ENCODE measurements around the gene MSI2. TPM values are rescaled to one million over a fixed set of nuclear protein-coding genes. Genes with fewer than 3 reads are reported as not detected.

Gene MSI2
- total RNA-seq, 1 donor from 2014 or later, result 181 TPM

DNA sequence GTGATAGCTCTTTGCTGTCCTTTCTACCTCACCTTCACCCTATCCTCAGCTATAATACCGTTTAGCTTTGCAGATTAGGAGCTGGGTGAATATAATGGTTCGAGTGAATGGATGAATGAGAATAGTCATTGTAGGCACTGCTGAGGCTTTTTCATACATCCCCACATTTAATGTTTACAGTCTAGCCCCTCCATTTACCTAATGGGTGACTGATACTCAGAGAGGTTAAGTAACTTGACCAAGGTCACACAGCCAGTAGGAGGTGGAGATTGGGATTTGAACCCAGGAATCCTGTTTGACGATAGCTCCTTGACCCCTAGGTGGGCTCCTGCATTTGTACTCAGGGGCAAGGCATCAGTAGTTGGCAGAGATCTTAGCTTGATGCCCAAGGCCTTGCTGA, 293.1 kb downstream of the MSI2 start:
- H3K9me3 Mint-ChIP-seq, result no peaks in the 10 kb centered on the region
- peaks cover 17% of the 10 kb centered on the region for H3K4me1 Mint-ChIP-seq (ENCODE audit: low read depth)
- no peak for DNase-seq (ENCODE audit: low spot score)
- no peaks in the 10 kb centered on the region for H3K36me3 Mint-ChIP-seq (ENCODE audit: low read depth)
- no peak overlapping the region for H3K4me3 Mint-ChIP-seq (ENCODE audit: low read depth)
- no peaks in the 10 kb centered on the region for H3K27me3 Mint-ChIP-seq (ENCODE audit: low read depth)
- no peak overlapping the region for H3K27ac Mint-ChIP-seq
- intact Hi-C loops (cut with micrococcal nuclease), result no loop called here

DNA sequence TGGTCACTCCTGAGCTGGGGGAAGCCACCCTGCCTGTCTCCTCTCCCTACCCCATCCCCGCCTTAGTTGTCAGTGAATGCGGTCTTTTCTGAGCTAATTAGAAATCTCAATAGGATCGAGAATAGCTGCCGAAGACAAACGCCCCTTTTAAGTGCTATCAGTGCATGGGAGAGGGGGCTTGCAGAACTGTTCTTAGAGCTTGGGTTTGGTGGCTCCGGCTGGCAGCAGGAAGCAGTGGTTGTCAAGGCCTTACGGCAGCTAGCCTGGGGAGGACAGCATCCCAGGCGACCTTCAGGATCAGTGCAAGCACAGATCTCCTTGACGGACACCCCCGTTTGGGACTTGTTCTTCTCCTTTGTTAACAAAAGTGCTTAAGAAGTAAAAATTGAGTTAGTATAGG, 293.7 kb downstream of the MSI2 start:
- Mint-ChIP-seq H3K27ac (no peak overlapping the region), H3K4me3 (ENCODE audit: low read depth) (no peak overlapping the region), H3K27me3 (ENCODE audit: low read depth) (no peaks in the 10 kb centered on the region), H3K36me3 (ENCODE audit: low read depth) (no peaks in the 10 kb centered on the region), H3K9me3 (no peaks in the 10 kb centered on the region), H3K4me1 (ENCODE audit: low read depth) (peaks cover 17% of the 10 kb centered on the region)
- DNase-seq (ENCODE audit: low spot score), result no peak
- intact Hi-C loops (cut with micrococcal nuclease), result no loop called here

DNA sequence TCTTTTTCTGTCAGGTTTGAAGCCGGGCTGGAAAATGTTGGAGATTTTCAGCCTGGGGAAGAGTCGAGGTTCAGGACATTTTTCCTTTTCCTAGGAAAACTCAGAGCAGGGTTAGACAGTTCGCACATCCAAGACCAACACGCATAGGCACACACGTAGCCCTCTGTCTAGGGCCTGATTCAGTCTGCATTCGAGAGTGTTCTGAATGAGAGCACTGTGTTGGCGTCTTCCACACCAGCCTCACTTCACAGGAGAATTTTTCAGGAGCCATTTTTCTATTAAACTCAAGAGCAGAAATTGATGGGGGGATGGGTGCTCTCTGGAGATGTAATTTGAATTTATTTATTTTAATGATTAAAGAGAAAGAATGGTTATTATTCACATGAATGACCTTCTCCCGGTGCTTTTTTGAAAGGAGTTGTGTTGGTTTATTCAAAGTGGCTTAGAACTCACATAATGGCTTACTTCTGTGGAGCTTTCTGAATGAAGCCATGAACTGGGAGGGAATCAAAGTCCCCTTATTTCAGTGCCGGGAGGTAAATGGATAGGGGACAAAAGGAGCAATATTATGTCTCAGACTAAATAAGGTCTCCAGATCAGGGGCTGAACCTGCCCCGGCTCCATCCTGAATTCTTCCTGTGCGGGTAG, 294.5 kb downstream of the MSI2 start:
- intact Hi-C loops (cut with micrococcal nuclease), result no loop called here
- Mint-ChIP-seq H3K27me3 (ENCODE audit: low read depth) (no peaks in the 10 kb centered on the region), H3K27ac (no peak overlapping the region), H3K4me1 (ENCODE audit: low read depth) (peaks cover 17% of the 10 kb centered on the region), H3K9me3 (no peaks in the 10 kb centered on the region), H3K4me3 (ENCODE audit: low read depth) (no peak overlapping the region), H3K36me3 (ENCODE audit: low read depth) (no peaks in the 10 kb centered on the region)
- DNase-seq (ENCODE audit: low spot score), result no peak

DNA sequence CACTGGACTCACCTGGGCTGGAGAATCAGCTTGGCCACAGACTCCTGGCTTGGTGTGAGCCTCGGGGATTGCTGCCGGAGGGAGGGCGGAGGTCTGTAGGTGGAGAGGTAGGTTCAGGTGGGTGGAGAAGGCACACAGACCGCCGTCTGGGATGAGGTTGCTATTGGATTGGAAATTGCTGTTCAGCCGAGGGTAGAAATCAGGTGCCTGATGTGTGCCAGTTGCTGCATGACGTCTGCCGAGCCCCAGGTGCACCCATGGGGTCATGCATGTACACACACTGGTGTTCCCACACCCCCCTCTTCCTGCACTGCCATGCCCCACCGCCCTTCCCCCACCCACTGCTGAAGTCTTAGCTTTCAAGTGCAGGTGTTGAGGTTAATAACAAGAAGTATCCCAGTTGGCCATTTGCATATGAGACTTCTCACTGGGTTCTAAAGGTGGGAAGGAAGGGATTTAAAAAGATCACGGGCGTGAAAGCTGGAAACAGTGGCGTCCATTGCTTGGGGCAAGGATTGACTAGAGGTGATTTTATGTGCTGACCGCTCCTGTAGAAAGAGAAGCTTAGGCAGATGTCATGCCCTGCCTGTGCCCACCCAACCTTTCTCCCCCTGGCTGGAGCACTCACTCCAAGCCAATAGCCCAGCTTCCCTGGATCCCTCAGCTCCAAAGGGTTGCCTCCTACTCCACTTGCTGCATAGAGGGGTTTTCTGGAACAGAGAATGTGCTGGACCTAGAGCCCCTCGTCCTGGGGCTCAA, 295.2 kb downstream of the MSI2 start:
- no peaks in the 10 kb centered on the region for H3K9me3 Mint-ChIP-seq
- intact Hi-C loops (cut with micrococcal nuclease), result no loop called here
- H3K36me3 Mint-ChIP-seq (ENCODE audit: low read depth), result no peaks in the 10 kb centered on the region
- no peak overlapping the region for H3K27ac Mint-ChIP-seq
- no peaks in the 10 kb centered on the region for H3K27me3 Mint-ChIP-seq (ENCODE audit: low read depth)
- H3K4me1 Mint-ChIP-seq (ENCODE audit: low read depth), result peaks cover 17% of the 10 kb centered on the region
- DNase-seq (ENCODE audit: low spot score), result no peak
- no peak overlapping the region for H3K4me3 Mint-ChIP-seq (ENCODE audit: low read depth)

DNA sequence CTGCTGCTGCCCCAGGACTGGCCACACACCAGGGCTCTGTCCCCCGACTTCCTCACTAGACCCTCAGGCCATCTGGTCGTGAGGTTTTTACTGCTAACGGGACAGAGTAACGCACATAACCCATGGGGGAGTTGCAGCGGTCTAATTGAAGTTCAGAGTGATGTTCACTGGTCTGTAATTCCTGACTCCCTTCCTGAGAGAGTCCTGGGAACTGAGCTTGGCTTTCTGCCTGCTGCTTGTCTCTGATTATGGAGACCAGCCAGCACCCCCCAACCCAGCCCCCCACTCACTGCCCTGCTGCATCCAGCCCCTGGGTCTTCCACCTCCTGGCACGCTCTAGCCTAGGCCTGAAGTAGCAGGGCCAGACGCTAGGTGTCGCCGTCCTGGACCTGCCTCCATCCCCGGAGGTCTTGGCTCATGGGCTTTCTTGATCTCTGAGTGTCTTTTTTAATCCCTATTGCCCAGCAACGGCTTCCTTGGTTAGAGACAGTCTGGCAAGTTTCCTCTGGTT, 295.8 kb downstream of the MSI2 start:
- intact Hi-C loops (cut with micrococcal nuclease), result no loop called here

DNA sequence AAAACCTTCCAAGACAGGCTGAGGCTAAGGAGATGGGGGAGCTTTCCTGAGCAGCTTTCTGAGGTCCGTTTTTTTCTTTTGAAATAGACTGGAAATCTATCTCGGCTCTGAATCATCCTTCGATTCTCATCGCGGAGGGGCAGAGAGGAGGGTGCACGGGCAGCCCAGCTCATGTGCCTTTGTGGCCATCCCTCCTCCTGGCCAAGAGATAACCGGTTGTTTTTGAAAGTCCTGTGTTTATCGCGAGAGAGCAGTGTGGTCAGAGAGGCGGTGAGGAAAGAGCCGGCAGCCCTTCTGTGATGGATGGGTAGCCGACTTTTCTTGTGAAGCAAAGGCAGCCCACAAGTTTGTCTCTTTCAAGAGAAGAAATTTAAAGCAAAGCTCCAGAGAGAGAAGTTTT, 297.2 kb downstream of the MSI2 start:
- DNase-seq (ENCODE audit: low spot score), result no peak
- Mint-ChIP-seq H3K4me3 (ENCODE audit: low read depth) (no peak overlapping the region), H3K9me3 (no peaks in the 10 kb centered on the region), H3K4me1 (ENCODE audit: low read depth) (no peaks in the 10 kb centered on the region), H3K36me3 (ENCODE audit: low read depth) (no peaks in the 10 kb centered on the region), H3K27me3 (ENCODE audit: low read depth) (no peaks in the 10 kb centered on the region), H3K27ac (no peak overlapping the region)
- intact Hi-C loops (cut with micrococcal nuclease), result no loop called here

More for the DNA sequence above, 295.8 kb downstream of the MSI2 start:
- H3K27me3 Mint-ChIP-seq (ENCODE audit: low read depth), result no peaks in the 10 kb centered on the region
- no peaks in the 10 kb centered on the region for H3K36me3 Mint-ChIP-seq (ENCODE audit: low read depth)
- no peak for DNase-seq (ENCODE audit: low spot score)
- no peaks in the 10 kb centered on the region for H3K9me3 Mint-ChIP-seq
- no peak overlapping the region for H3K4me3 Mint-ChIP-seq (ENCODE audit: low read depth)
- H3K27ac Mint-ChIP-seq, result no peak overlapping the region
- peaks cover 10% of the 10 kb centered on the region for H3K4me1 Mint-ChIP-seq (ENCODE audit: low read depth)

DNA sequence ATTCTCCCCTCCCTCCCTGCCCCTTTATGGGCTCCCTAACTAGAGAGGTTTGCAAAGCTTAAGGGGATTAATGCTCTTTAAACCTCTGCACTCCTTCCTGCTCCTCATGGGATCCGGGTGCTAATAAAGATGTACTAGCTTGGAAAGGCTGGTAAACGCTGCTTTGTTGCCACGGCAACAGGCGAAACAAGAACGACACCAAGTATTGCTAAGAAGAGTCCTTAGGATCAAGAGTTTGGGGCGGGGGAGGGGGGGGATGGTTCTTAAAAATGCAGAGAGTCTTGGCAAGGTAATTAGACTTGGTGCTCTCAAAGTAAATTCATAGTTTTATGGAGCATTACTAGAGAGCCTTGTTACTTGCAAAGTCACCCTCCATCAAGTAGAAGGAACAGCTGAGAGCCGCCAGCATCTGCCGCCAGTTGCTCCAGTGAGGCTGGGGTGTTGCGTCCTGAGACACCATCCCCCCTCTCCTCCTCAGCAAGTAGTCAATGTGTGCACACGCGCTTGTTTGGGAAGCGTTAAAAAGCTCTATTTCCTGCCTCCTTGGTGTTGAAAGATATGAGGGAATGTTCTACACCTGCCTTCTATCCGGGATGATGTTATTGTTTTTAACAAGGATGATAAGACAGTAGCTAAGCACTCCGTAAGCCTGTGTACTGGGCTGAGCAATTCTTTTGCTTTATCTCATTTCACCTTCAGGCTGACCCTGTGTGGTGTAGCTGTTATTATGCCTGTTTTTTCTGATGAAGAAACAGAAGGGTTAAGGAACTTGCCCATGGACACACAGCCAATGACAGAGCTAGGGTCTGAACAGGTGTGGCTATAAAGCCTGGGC, 297.9 kb downstream of the MSI2 start:
- no peaks in the 10 kb centered on the region for H3K36me3 Mint-ChIP-seq (ENCODE audit: low read depth)
- H3K4me1 Mint-ChIP-seq (ENCODE audit: low read depth), result no peaks in the 10 kb centered on the region
- no peaks in the 10 kb centered on the region for H3K27me3 Mint-ChIP-seq (ENCODE audit: low read depth)
- H3K9me3 Mint-ChIP-seq, result no peaks in the 10 kb centered on the region
- H3K27ac Mint-ChIP-seq, result no peak overlapping the region
- intact Hi-C loops (cut with micrococcal nuclease), result no loop called here
- no peak for DNase-seq (ENCODE audit: low spot score)
- H3K4me3 Mint-ChIP-seq (ENCODE audit: low read depth), result no peak overlapping the region

DNA sequence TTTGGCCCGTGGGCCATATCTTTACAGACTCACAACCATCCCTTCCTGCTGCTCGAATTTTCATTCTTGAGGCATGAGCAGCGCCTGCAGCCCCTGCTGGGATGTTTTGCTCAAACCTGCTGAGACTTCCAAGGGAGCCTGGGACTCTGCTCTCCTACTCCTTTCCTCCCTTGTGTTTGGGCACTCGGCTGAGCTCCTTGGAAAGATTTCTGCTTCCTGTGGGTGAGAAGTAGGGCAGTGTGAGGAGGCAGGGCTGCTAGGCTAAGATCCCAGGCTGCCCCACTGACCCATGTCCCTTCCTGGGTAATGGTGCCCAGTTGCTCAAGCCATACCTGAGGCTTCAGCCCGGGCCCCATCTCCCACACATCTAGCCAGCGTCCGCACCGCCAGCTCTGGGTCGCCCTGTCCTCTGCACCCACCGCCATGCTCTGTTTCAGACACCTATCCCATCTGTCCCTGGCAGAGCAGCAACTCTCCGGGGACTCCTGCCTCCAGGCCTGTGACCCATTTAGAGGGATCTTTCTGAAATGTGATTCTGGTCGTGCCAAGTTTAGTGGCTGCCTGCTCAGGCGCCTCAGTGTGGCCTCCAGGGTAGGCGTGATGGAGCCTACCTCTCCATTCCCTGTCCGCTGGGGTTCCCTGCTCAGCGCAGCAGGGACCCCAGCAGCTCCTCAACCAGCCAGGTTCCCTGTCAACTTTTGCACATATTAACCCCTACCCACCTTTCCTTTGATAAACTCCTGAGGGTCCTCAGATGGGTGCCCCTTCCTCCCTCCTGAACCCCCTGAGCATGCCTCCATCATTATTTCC, 298.7 kb downstream of the MSI2 start:
- no peak overlapping the region for H3K27ac Mint-ChIP-seq
- DNase-seq (ENCODE audit: low spot score), result no peak
- no peaks in the 10 kb centered on the region for H3K27me3 Mint-ChIP-seq (ENCODE audit: low read depth)
- H3K36me3 Mint-ChIP-seq (ENCODE audit: low read depth), result no peaks in the 10 kb centered on the region
- intact Hi-C loops (cut with micrococcal nuclease), result no loop called here
- H3K4me1 Mint-ChIP-seq (ENCODE audit: low read depth), result no peaks in the 10 kb centered on the region
- no peak overlapping the region for H3K4me3 Mint-ChIP-seq (ENCODE audit: low read depth)
- no peaks in the 10 kb centered on the region for H3K9me3 Mint-ChIP-seq

DNA sequence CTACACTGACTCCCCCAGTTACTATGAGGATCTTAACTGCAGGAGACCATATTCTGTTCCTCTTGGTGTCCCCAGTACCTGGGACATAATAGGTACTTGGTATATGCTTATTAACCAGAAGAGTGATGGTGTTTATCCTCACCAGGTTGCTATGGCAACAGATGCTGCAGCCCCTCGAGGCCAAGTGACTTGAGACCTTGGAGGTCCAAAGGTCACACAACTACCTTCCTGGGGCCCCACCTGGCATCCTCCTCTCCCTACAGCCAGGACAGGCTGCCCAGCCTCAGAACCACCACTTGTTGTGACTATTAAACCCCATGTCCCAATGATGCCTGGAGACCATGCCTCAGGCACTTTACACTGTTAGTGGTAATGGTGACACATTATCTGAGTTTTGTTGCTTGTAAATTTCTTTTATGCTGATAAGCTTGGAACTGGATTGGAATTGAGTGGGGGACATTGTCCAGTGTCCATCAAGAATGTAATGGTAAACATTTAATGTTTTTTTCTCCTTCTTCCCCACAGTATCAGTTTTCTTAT, 299.4 kb downstream of the MSI2 start:
- no peak overlapping the region for H3K4me3 Mint-ChIP-seq (ENCODE audit: low read depth)
- H3K4me1 Mint-ChIP-seq (ENCODE audit: low read depth), result peaks cover 2% of the 10 kb centered on the region
- no peaks in the 10 kb centered on the region for H3K27me3 Mint-ChIP-seq (ENCODE audit: low read depth)
- intact Hi-C loops (cut with micrococcal nuclease), result no loop called here
- H3K36me3 Mint-ChIP-seq (ENCODE audit: low read depth), result no peaks in the 10 kb centered on the region
- DNase-seq (ENCODE audit: low spot score), result no peak
- H3K9me3 Mint-ChIP-seq, result no peaks in the 10 kb centered on the region
- H3K27ac Mint-ChIP-seq, result no peak overlapping the region

DNA sequence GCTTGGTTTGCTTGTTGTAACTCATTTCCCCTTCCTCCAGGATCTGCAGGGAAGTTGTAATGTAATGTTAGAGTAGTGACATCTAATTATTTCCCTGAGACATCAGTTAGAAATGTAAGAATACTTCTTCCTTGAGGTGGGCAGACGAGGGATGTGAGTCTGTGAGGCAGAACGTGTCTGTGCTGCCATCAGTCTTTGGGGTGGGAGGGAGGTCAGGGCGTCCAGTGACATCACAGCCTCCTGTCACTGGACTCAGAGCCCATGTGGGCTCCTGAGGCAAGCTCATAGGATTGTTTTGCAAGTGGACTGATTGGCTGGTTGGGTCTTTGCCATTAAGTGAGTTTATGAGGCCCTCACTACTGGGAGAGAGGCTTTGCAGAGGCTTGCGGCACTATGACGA, 300.0 kb downstream of the MSI2 start:
- H3K36me3 Mint-ChIP-seq (ENCODE audit: low read depth), result no peaks in the 10 kb centered on the region
- no peaks in the 10 kb centered on the region for H3K9me3 Mint-ChIP-seq
- H3K4me3 Mint-ChIP-seq (ENCODE audit: low read depth), result no peak overlapping the region
- no peak overlapping the region for H3K27ac Mint-ChIP-seq
- H3K4me1 Mint-ChIP-seq (ENCODE audit: low read depth), result peaks cover 7% of the 10 kb centered on the region
- H3K27me3 Mint-ChIP-seq (ENCODE audit: low read depth), result no peaks in the 10 kb centered on the region
- intact Hi-C loops (cut with micrococcal nuclease), result no loop called here
- no peak for DNase-seq (ENCODE audit: low spot score)

DNA sequence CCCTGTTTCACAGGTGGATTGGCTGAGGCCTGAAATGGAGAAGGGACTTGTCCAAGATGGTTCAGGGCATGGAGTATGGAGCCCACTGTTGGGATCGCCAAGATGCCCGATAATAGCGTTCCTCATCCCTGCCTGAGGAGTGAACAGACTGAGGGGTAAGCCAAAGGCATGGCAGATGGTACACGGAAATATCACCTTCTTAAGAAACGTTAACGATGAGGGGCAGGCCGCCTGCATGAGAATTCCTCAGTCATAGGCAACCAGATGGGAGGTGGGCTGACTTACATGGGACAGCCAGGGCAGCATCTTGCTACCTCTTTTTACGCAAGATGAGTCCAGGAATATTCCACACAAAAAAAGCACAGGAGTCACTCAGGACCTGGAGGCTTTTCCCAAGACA, 300.7 kb downstream of the MSI2 start:
- H3K36me3 Mint-ChIP-seq (ENCODE audit: low read depth), result no peaks in the 10 kb centered on the region
- H3K4me1 Mint-ChIP-seq (ENCODE audit: low read depth), result peaks cover 9% of the 10 kb centered on the region
- no peak overlapping the region for H3K4me3 Mint-ChIP-seq (ENCODE audit: low read depth)
- H3K27ac Mint-ChIP-seq, result no peak overlapping the region
- intact Hi-C loops (cut with micrococcal nuclease), result no loop called here
- H3K9me3 Mint-ChIP-seq, result no peaks in the 10 kb centered on the region
- DNase-seq (ENCODE audit: low spot score), result no peak
- H3K27me3 Mint-ChIP-seq (ENCODE audit: low read depth), result no peaks in the 10 kb centered on the region

DNA sequence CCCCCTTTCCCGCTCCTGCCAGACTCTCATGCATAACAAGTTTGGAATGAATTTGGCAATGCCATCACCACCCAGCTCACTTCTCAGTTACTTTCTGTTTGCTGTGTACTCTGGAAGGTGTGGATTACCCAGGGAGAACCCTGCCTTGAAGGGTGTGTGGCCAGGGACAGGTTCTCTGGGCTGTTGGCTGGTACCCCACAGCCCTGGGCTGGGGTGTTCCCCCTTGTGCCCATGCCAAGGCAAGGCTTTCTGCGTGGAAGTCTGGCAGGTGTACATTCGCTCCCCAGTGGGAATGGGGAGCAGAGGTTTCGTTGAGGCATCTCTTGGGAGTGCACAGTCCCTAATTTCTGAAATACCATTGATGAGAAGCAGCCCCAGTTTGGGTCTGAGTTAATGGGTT, 301.1 kb downstream of the MSI2 start:
- Mint-ChIP-seq H3K4me3 (ENCODE audit: low read depth) (no peak overlapping the region), H3K27me3 (ENCODE audit: low read depth) (no peaks in the 10 kb centered on the region), H3K36me3 (ENCODE audit: low read depth) (no peaks in the 10 kb centered on the region), H3K4me1 (ENCODE audit: low read depth) (peaks cover 9% of the 10 kb centered on the region), H3K9me3 (no peaks in the 10 kb centered on the region), H3K27ac (no peak overlapping the region)
- no peak for DNase-seq (ENCODE audit: low spot score)
- intact Hi-C loops (cut with micrococcal nuclease), result no loop called here

Data from activated T-helper 2 cell treated with anti-CD3 and anti-CD28 coated beads, Interferon-gamma antibody, Interleukin-2, Interleukin-4, amounts not matched to agents 10 μg/mL and 5 μg/mL and 100 μg/mL, durations not matched to agents 14 hours and 24 hours and 36 hours (primary cell).